Prostate gland (tissue), 2 donors: ENCODE measurements around the gene U2AF2.

Experiments used
- CTCF ChIP-seq, 4 experiments: fragments of 200-600 bp in 2 of 4; fragments of 450-650 bp in 2 of 4; sonication (generic) in 2 of 4; IDR thresholded peaks; 1 replicate in 3 of 4; 2 replicates in 1 of 4; pipeline ENCODE4 v1.5.1; 2016 to 2019; ENCODE audit warnings: antibody characterized with exemption in 4 of 4, mild to moderate bottlenecking in 2 of 4, moderate library complexity in 2 of 4
- POLR2A ChIP-seq: fragments of 450-650 bp; IDR thresholded peaks from one replicate; pipeline ENCODE4 v1.6.1; 2016; ENCODE audit warnings: antibody characterized with exemption, mild to moderate bottlenecking
- POLR2AphosphoS5 ChIP-seq: sonication (generic); formaldehyde crosslinking; IDR thresholded peaks from one replicate; pipeline ENCODE4 v1.6.1; 2017; ENCODE audit warnings: antibody characterized with exemption

- no peak for TF ChIP-seq POLR2A
- no peak for TF ChIP-seq POLR2AphosphoS5
- no peak for TF ChIP-seq CTCF (IDR thresholded peaks at IDR 0.05)
These were observed 48.0 kb upstream of the U2AF2 start for GRCh38 chr19:55606817-55607216.
